HCT116 (cell line): ENCODE measurements around the gene SRCIN1. TPM values are rescaled to one million over a fixed set of nuclear protein-coding genes. Genes with fewer than 3 reads are reported as not detected.

Experiments used
- ATAC-seq: fragments of 200-7000 bp; cut with Tn5 transposase; 2 replicates; pipeline ENCODE4 v1.9.1; 2020; ENCODE audit warnings: mild to moderate bottlenecking, moderate library complexity
- BruUV-seq: library from RNA; stranded (reverse); fragments of 400-500 nt; replicated peaks from 2 replicates; lab custom pipeline; 2021; lab: Mats Ljungman, UMichigan
- CTCF ChIA-PET: fragments of 300-600 bp; sonication (Branson Sonifier 250); formaldehyde crosslinking; loops from one replicate; lab custom pipeline; 2021; ENCODE audit warnings: antibody characterized with exemption; lab: Charles Lee
- POLR2A ChIA-PET: fragments of 300-600, 350-600 bp; sonication (Branson Sonifier 250); formaldehyde crosslinking; loops from one replicate; lab custom pipeline; 2021; ENCODE audit warnings: antibody characterized with exemption; lab: Charles Lee
- RAD21 ChIA-PET, 2 experiments: fragments of 300-600 bp; sonication (Branson Sonifier 250); formaldehyde crosslinking; loops; one replicate each; lab custom pipeline; 2023; ENCODE audit warnings: low total read pairs in 2 of 2; ENCODE audit not compliant: uncharacterized antibody in 2 of 2, unreplicated experiment in 2 of 2, low non-redundant PET in 1 of 2; lab: Charles Lee
- DNase-seq: peaks from one replicate; pipeline ENCODE4 v3.0.0-alpha.2; 2010; ENCODE audit warnings: low read depth, low spot score
- H2AFZ ChIP-seq: fragments of 200-600 bp; shearing (Covaris generic), sonication (generic); 2 replicates; pipeline ENCODE4 v1.6.1; 2017; ENCODE audit warnings: low read depth, mixed run types, mixed read lengths, antibody characterized with exemption, low read length; ENCODE audit not compliant: poor library complexity, severe bottlenecking
- H3K27ac ChIP-seq: 2 replicates; pipeline ENCODE4 v1.5.1; 2012; ENCODE audit warnings: low read depth, low read length
- H3K27me3 ChIP-seq: fragments of 200-600 bp; sonication (generic); 2 replicates; pipeline ENCODE4 v1.6.1; 2016; ENCODE audit warnings: mixed run types, low read length, mixed read lengths; ENCODE audit not compliant: insufficient read depth
- H3K36me3 ChIP-seq, 2 experiments: fragments of 200-500 bp in 1 of 2; fragments of 200-600 bp in 1 of 2; sonication (Bioruptor generic) in 1 of 2; sonication (generic) in 1 of 2; 2 replicates each; pipeline versions ENCODE4 v1.5.1 to v1.6.1; 2014 to 2016; ENCODE audit warnings: low read length in 2 of 2, inconsistent platforms in 1 of 2, mixed read lengths in 1 of 2, mixed run types in 1 of 2; ENCODE audit not compliant: insufficient read depth in 2 of 2, control insufficient read depth in 1 of 2
- H3K4me1 ChIP-seq, 2 experiments: fragments of 200-600 bp in 1 of 2; sonication (generic) in 1 of 2; 2 replicates each; pipeline versions ENCODE4 v1.5.1 to v1.6.1; 2012 to 2017; ENCODE audit warnings: low read length in 2 of 2, inconsistent platforms in 1 of 2, mild to moderate bottlenecking in 1 of 2, mixed read lengths in 1 of 2, mixed run types in 1 of 2, moderate library complexity in 1 of 2; ENCODE audit not compliant: insufficient read depth in 2 of 2, control insufficient read depth in 1 of 2
- H3K4me2 ChIP-seq: fragments of 200-600 bp; sonication (generic); 2 replicates; pipeline ENCODE4 v1.6.1; 2017; ENCODE audit warnings: mixed run types, low read length, mixed read lengths
- H3K4me3 ChIP-seq, 2 experiments: fragments of 200-600 bp in 1 of 2; sonication (generic) in 1 of 2; replicated peaks in 1 of 2; 2 replicates each; pipeline ENCODE4 v1.5.1; 2011 to 2016; ENCODE audit warnings: low read length in 2 of 2, control low read depth in 1 of 2, low read depth in 1 of 2, mild to moderate bottlenecking in 1 of 2, mixed read lengths in 1 of 2, mixed run types in 1 of 2
- H3K79me2 ChIP-seq: fragments of 200-600 bp; sonication (generic); 2 replicates; pipeline ENCODE4 v1.6.1; 2017; ENCODE audit warnings: mild to moderate bottlenecking, mixed run types, low read length, moderate library complexity, mixed read lengths; ENCODE audit not compliant: insufficient read depth
- H3K9ac ChIP-seq: fragments of 200-600 bp; sonication (generic); 2 replicates; pipeline ENCODE4 v1.6.1; 2016; ENCODE audit warnings: low read length, mixed read lengths
- H3K9me2 ChIP-seq: fragments of 200-600 bp; sonication (generic), shearing (Covaris generic); 2 replicates; pipeline ENCODE4 v1.6.1; 2017; ENCODE audit warnings: mixed run types, mild to moderate bottlenecking, moderate library complexity; ENCODE audit not compliant: insufficient read depth
- H3K9me3 ChIP-seq, 2 experiments: fragments of 200-500 bp in 1 of 2; fragments of 200-600 bp in 1 of 2; sonication (Bioruptor generic) in 1 of 2; sonication (generic) in 1 of 2; 2 replicates each; pipeline ENCODE4 v1.6.1; 2014 to 2017; ENCODE audit warnings: low read length in 2 of 2, mixed read lengths in 2 of 2, inconsistent platforms in 1 of 2, low read depth in 1 of 2, mild to moderate bottlenecking in 1 of 2, mixed run types in 1 of 2, moderate library complexity in 1 of 2; ENCODE audit not compliant: control insufficient read depth in 1 of 2, insufficient read depth in 1 of 2
- H4K20me1 ChIP-seq: fragments of 200-600 bp; sonication (generic), shearing (Covaris generic); 2 replicates; pipeline ENCODE4 v1.6.1; 2017; ENCODE audit warnings: mixed run types, mild to moderate bottlenecking, moderate library complexity; ENCODE audit not compliant: insufficient read depth
- ATF3 ChIP-seq: IDR thresholded peaks from 2 replicates; pipeline ENCODE4 v1.6.1; 2012
- ELF1 ChIP-seq: IDR thresholded peaks from 2 replicates; pipeline ENCODE4 v1.6.1; 2012; ENCODE audit warnings: low read depth, borderline replicate concordance
- FOSL1 ChIP-seq: IDR thresholded peaks from 2 replicates; pipeline ENCODE4 v1.6.1; 2012; ENCODE audit warnings: low read depth
- JUND ChIP-seq: IDR thresholded peaks from 2 replicates; pipeline ENCODE4 v1.6.1; 2012
- POLR2A ChIP-seq: IDR thresholded peaks from 2 replicates; pipeline ENCODE4 v1.7.0; 2011; ENCODE audit warnings: borderline replicate concordance; ENCODE audit not compliant: insufficient read depth, insufficient read length; ENCODE audit errors: extremely low read depth
- POLR2AphosphoS5 ChIP-seq: IDR thresholded peaks from 2 replicates; pipeline ENCODE4 v1.6.1; 2011; ENCODE audit warnings: mild to moderate bottlenecking, low read depth, low read length, moderate library complexity
- SIN3A ChIP-seq: IDR thresholded peaks from 2 replicates; pipeline ENCODE4 v1.6.1; 2012; ENCODE audit warnings: low read depth
- TCF7L2 ChIP-seq: IDR thresholded peaks from 2 replicates; pipeline ENCODE4 v1.7.0; 2011; ENCODE audit warnings: borderline replicate concordance, inconsistent platforms; ENCODE audit not compliant: insufficient read depth, insufficient read length; ENCODE audit errors: extremely low read depth
- YY1 ChIP-seq: IDR thresholded peaks from 2 replicates; pipeline ENCODE4 v1.6.1; 2011; ENCODE audit warnings: low read length, low read depth, moderate library complexity, mild to moderate bottlenecking; ENCODE audit not compliant: insufficient replicate concordance; ENCODE audit errors: extremely low read depth
- ZBTB33 ChIP-seq: IDR thresholded peaks from 2 replicates; pipeline ENCODE4 v1.6.1; 2011; ENCODE audit warnings: mild to moderate bottlenecking, low read length, moderate library complexity; ENCODE audit not compliant: insufficient replicate concordance; ENCODE audit errors: extremely low read depth
- intact Hi-C: fragments of 100-400 bp; cut with micrococcal nuclease; formaldehyde crosslinking; loops from 2 replicates; pipeline ENCODE4 v1.10.0; 2022
- total RNA-seq: library from RNA; stranded (reverse); gene quantifications from one replicate; pipeline ENCODE4 v1.2.1, GENCODE V29; 2021; ENCODE audit not compliant: unreplicated experiment
- TF ChIP-seq, protein P1 (sequence below), 3 experiments: fragments of 200-600 bp in 1 of 3; sonication (generic) in 1 of 3; IDR thresholded peaks in 2 of 3; conservative IDR thresholded peaks in 1 of 3; 2 replicates each; pipeline ENCODE4 v1.5.1; 2012 to 2017; ENCODE audit warnings: low read depth in 2 of 3, low read length in 2 of 3, antibody characterized with exemption in 1 of 3, borderline replicate concordance in 1 of 3, control low read depth in 1 of 3, mild to moderate bottlenecking in 1 of 3, mixed read lengths in 1 of 3, mixed run types in 1 of 3, moderate library complexity in 1 of 3; ENCODE audit not compliant: insufficient read depth in 1 of 3
- TF ChIP-seq, protein P2 (sequence below): IDR thresholded peaks from 2 replicates; pipeline ENCODE4 v1.6.1; 2012

The SRCIN1 gene
- total RNA-seq, 1 experiment from 2014 or later: 10.5 TPM

GRCh38 chr17:38538906-38539305, 66.8 kb downstream of the SRCIN1 start:
- Histone ChIP-seq H3K4me1 (no peaks in the 10 kb centered on the region), H3K27me3 (no peaks in the 10 kb centered on the region), H3K9me3 (no peaks in the 10 kb centered on the region), H3K27ac (no peak overlapping the region), H3K4me2 (no peak overlapping the region), H4K20me1 (no peaks in the 10 kb centered on the region), H3K9ac (no peak overlapping the region), H3K4me3 (no peak overlapping the region), H2AFZ (no peak overlapping the region), H3K9me2 (no peaks in the 10 kb centered on the region), H3K36me3 (no peaks in the 10 kb centered on the region), H3K79me2 (no peaks in the 10 kb centered on the region)
- BruUV-seq: no TSS peak
- intact Hi-C loops: no loop called here
- POLR2A ChIA-PET: no interaction called here
- RAD21 ChIA-PET: no interaction called here
- DNase-seq (no peak), ATAC-seq (no peak)
- TF ChIP-seq, protein P1, sequence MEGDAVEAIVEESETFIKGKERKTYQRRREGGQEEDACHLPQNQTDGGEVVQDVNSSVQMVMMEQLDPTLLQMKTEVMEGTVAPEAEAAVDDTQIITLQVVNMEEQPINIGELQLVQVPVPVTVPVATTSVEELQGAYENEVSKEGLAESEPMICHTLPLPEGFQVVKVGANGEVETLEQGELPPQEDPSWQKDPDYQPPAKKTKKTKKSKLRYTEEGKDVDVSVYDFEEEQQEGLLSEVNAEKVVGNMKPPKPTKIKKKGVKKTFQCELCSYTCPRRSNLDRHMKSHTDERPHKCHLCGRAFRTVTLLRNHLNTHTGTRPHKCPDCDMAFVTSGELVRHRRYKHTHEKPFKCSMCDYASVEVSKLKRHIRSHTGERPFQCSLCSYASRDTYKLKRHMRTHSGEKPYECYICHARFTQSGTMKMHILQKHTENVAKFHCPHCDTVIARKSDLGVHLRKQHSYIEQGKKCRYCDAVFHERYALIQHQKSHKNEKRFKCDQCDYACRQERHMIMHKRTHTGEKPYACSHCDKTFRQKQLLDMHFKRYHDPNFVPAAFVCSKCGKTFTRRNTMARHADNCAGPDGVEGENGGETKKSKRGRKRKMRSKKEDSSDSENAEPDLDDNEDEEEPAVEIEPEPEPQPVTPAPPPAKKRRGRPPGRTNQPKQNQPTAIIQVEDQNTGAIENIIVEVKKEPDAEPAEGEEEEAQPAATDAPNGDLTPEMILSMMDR (IDR thresholded peaks at IDR 0.05 in 2 of 3, conservative IDR thresholded peaks at IDR 0.05 in 1 of 3; ENCODE audit: borderline replicate concordance in 1 of 3, insufficient read depth in 1 of 3, low read depth in 2 of 3, low read length in 2 of 3): no peak
- CTCF ChIA-PET: interaction anchor here (2.5 kb wide), 1 partner anchor 20 kb away, joined by 26 read pairs; no protein-coding TSS in a partner anchor

DNA sequence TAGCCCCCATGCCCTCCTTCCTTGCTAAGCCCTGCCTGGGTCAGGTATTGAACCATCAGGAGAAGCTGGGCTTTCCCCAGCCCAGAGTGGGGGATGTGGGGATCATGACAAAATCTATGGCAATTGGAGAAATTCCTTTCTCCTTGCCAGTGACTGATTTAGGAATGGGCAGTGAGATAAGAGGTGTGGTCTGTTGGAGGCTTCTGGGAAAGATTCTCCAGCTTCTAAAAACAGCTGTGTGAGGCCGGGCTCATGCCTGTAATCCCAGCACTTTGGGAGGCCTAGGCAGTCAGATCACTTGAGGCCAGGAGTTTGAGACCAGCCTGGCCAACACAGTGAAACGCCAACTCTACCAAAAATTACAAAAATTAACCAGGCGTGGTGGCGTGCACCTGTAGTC, 69.1 kb downstream of the SRCIN1 start:
- no peaks in the 10 kb centered on the region for H3K79me2 ChIP-seq
- no TSS peak for BruUV-seq
- no peaks in the 10 kb centered on the region for H3K9me2 ChIP-seq
- no peaks in the 10 kb centered on the region for H3K27me3 ChIP-seq
- no peak overlapping the region for H3K4me3 ChIP-seq
- intact Hi-C loops: loop anchor here (2.0 kb wide), 1 partner anchor 44 kb away; no protein-coding TSS in a partner anchor
- ATAC-seq (no peak), DNase-seq (no peak)
- no peaks in the 10 kb centered on the region for H3K9me3 ChIP-seq
- no peak overlapping the region for H3K27ac ChIP-seq
- H3K4me1 ChIP-seq: no peaks in the 10 kb centered on the region
- POLR2A ChIA-PET: interaction anchor here (1.2 to 1.5 kb wide), 2 partner anchors 21 to 38 kb away, joined by 3 read pairs; no protein-coding TSS in a partner anchor
- RAD21 ChIA-PET: no interaction called here
- H3K9ac ChIP-seq: no peak overlapping the region
- no peak overlapping the region for H2AFZ ChIP-seq
- no peaks in the 10 kb centered on the region for H3K36me3 ChIP-seq
- no peak overlapping the region for H3K4me2 ChIP-seq
- CTCF ChIA-PET: interaction anchor here (0.7 to 2.5 kb wide), 7 partner anchors 9 to 188 kb away, joined by 3 to 26 read pairs (median 4); no protein-coding TSS in a partner anchor
- no peaks in the 10 kb centered on the region for H4K20me1 ChIP-seq
- no peak for TF ChIP-seq FOSL1
- TF ChIP-seq POLR2AphosphoS5: no peak
- TF ChIP-seq SIN3A: no peak
- no peak for TF ChIP-seq ATF3
- no peak for TF ChIP-seq POLR2A
- TF ChIP-seq ZBTB33: no peak
- no peak for TF ChIP-seq JUND
- no peak for TF ChIP-seq ELF1
- no peak for TF ChIP-seq YY1
- TF ChIP-seq, protein P2, sequence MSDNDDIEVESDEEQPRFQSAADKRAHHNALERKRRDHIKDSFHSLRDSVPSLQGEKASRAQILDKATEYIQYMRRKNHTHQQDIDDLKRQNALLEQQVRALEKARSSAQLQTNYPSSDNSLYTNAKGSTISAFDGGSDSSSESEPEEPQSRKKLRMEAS: no peak
- no peak for TF ChIP-seq TCF7L2
